Iris pigment epithelial cell (primary cell): ENCODE measurements around the gene AGL.
"Not testable (repeated sequence)": the region's sequence is repeated elsewhere in the genome, so short reads cannot be mapped to it uniquely, and the experiment has no call there.

Source experiments
- DNase-seq: peaks from one replicate; pipeline ENCODE4 v3.0.0-alpha.2; 2011; ENCODE audit warnings: low read depth

The AGL gene

GRCh38 chr1:99849744-99850458, at the start of gene AGL:
TSS of gene AGL (plus strand) at chr1:99850361. CDS start at chr1:99851043, 682 bp downstream.
- peak; percentile 62 for DNase-seq

- DNase-seq = no peak
Observed at GRCh38 chr1:99801584-99801983, 48.6 kb upstream of the AGL start.

DNA sequence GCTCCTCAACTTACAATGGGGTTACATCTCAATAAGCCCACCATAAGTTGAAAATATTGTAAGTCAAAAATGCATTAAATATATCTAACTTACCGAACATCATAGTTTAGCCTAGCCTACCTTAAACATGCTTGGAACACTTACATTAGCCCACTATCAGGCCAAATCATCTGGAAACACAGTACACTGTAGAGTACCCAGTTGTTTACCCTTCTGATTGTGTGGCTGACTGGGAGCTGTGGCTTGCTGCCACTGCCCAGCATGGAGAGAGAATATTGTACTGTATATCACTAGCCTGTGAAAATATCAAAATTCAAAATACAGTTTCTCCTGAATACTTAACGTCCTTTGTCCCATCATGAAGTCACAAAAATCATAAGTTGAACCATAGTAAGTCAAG, 43.3 kb upstream of the AGL start:
- DNase-seq = no peak

DNA sequence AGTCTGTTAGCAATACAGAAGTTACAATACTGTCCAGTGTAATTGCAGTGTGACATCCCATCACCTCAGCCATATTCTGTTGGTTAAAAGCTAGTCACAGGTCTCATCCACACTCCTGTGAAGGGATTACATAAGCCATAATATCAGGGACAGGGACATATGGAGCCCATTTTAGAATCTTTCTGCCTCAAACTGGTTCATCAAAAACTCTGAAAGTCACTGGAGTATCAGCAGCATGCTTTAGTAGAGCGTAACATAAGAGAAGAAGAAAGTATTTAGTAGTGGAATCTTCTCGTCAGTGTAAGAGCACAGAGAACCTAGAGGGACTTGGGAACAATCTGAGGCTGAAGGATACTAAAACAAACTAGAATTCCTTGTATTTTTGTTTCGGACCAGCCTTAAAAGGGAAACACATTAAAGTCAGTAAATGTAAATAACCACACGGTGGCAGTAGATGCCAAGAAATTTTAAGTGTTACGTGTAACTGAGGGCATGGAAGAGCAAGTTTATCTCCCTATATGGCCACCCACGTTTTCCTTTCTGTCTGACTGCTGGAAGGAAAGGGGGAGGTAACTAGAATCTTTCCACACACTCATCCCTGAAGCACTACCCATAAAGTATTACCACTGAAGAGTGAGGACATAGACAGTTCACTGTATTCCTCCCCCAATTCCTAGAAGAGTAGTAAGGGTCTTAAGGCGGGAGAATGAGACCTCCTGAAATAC, 41.6 kb upstream of the AGL start:
- peak; percentile 94 for DNase-seq

GRCh38 chr1:99811075-99811474, 39.1 kb upstream of the AGL start:
- DNase-seq = no peak

- no peak for DNase-seq
Observed at GRCh38 chr1:99811747-99812146, 38.4 kb upstream of the AGL start.

- no peak for DNase-seq
Observed at GRCh38 chr1:99814373-99814900, 35.7 kb upstream of the AGL start.

GRCh38 chr1:99816656-99817055, 33.5 kb upstream of the AGL start:
- DNase-seq = no peak

DNA sequence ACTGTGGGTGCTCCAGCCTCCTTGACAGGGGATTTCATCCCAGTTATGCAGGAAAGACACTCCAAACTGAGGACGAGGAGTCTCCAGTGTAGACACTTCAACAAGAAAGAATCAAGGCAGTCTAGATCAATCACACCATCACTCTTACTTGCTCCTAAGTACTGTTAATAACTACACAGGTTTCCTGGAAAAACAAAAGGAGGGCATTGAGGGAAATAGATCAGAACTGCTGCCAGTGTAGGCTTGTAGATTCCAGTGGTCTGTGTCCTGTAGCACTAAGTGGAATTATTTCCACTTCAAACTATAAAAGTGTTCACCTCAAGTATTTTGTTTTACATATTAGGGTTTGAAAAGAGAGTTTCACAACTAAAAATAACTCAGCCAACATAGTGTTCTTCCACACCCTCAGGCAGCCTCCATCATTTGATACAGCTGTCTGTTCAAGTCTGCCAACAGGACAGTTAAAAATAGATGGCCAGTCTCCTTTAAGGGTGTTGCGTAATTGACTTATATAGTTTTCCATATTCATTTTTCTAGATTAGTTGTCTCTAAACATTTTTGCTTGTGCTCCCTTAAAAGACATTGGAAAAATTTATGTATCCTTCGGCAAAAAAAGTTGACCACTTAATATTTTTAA, 32.0 kb upstream of the AGL start:
- DNase-seq = peak; percentile 47

DNA sequence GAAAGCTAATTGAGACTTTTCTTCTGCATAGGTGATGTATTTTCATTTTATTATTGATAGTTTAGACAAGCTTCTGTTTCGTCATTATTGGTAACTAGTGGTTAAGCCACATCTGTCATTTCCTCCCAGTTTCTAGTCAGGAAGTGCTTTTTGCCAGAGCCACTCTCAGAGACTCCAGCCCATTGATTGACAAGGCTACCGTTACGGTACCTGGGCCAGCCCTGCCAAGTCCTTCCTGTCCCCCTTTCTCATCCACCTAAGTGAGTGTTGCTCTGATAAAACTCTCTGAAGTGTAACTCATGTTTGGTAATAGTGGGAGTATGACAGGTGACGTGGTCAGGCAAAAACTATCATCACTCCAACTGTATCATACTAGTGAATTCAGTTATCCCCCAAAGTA, 29.6 kb upstream of the AGL start:
- no peak for DNase-seq

DNA sequence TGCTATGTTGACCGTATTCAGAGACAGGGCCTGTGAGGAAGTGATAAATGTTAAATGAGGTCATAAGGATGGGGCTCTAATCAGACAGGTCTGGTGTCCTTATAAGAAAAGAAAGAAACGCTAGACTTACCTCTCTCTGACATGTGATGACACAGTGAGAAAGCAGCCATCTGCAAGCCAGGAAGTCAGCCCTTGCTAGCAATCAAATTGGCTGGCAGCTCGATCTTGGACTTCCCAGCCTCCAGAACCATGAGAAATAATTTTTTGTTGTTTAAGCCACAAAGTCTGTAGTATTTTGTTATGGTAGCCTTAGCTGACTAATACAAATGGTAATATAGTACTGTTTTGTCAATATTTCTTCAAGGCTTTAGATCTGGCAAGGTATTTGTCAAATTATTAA, 25.1 kb upstream of the AGL start:
- no peak for DNase-seq

DNA sequence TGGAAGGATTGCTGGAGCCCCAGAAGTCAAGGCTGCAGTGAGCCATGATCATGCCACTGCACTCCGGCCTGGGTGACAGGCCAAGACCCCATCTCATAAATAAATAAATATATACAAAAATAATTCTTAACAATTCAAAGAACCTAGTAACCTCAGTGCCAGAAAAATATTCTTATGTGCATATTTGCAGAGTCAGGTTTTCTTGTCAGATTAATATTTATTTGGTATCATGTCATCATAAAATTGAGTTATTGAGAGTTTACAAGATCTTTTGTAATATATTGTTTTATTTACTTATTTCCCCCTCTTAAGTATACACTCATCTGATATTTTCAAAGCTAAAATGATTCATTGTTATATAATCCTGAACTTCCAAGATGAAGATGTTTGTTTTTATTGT, 24.5 kb upstream of the AGL start:
- DNase-seq = no peak

GRCh38 chr1:99827970-99828369, 22.2 kb upstream of the AGL start:
- DNase-seq = no peak

DNA sequence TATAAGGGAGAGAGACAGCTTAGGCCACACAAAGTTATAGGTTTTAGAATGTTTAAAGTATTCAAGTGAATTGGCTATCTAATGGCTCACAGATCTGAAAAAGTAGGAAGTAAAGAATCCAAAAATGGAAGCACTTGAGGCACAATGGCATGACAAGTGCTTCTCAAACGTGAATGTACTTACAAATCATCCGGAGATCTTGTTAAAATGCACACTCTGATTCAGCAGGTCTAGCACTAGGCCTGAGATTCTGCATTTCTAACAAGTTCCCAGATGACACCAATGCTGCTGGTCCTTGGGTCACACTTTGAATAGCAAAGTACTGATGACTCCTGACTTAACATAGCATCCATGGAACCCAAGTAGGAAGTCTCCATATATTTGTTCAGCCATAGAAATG, 20.9 kb upstream of the AGL start:
- DNase-seq = no peak

GRCh38 chr1:99833911-99834310, 16.2 kb upstream of the AGL start:
- not testable (repeated sequence) for DNase-seq

DNA sequence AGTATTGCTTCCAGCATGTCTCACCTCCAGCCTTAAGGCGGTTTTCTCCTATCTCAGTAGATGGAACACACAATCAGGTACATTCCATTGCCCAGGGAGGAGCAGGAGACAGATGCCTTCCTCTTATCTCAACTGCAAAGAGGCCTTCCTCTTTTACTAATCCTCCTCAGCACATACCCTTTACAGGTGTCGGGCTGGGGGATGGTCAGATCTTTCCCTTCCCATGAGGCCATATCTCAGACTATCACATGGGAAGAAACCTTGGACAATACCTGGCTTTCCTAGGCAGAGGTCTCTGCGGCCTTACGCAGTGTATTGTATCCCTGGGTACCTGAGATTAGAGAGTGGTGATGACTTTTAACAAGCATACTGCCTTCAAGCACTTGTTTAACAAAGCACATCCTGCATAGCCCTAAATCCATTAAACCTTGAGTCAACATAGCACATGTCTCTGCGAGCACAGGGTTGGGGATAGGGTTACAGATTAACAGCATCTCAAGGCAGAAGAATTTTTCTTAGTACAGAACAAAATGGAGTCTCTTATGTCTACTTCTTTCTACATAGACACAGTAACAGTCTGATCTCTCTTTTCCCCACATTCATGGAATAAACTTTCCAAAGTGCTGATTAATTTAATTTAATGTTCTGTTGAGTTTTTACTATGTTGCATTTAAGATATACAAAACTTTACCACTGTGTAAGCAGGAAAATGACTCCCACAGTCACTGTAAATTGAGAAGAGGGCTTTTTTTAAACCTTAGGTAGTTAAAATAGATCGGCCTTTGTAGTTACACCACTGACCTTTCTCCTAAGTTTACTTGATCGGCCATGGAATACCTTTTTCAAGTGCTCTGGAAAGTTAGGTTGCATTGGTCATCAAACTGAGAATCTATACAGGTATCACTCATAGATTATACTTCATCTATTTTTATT, 13.7 kb upstream of the AGL start:
- not testable (repeated sequence) for DNase-seq

DNA sequence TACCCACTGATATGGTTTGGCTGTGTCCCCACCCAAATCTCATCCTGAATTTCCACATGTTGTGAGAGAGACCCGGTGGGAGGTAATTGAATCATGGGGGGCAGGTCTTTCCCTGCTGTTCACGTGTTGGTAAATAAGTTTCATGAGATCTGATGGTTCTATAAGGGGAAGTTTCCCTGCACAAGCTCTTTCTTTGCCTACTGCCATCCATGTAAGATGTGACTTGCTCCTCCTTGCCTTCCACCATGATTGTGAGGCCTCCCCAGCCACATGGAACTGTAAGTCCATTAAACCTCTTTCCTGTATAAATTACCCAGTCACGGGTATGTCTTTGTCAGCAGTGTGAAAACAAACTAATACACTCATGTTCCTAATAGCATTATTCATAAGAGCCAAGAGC, 9.8 kb upstream of the AGL start:
- DNase-seq = not testable (repeated sequence)

- no peak for DNase-seq
Observed at GRCh38 chr1:99843760-99844159, 6.4 kb upstream of the AGL start.

GRCh38 chr1:99845201-99845600, 5.0 kb upstream of the AGL start:
- not testable (repeated sequence) for DNase-seq

DNA sequence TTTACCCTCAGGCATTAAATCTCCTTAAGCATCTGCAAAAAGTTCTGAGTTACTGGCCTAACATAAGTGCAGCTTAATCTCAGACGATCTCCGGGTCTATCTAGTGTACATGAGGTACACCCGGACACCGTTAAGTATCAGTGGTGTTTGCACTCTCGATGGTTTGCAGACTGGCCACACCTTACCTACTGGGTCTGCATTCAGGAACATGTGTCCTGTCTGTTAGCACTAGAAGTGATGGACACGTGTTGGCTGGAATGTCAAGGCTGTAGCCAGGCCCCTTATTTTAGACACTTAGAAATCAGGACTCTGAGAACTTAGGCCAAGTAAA, 783 bp upstream of the AGL start:
- no peak for DNase-seq

GRCh38 chr1:99850459-99851291, 514 bp downstream of the AGL start:
- DNase-seq = no peak
